Right cardiac atrium (tissue), 5 donors: Measurements from ENCODE around the gene ITGAE. TPM values are rescaled to one million over a fixed set of nuclear protein-coding genes. Genes with fewer than 3 reads are reported as not detected.

Source experiments
- ATAC-seq, 2 donors: fragments of 200-7000 bp; cut with Tn5 transposase; one replicate each; pipeline versions ENCODE4 v1.8.0 to v1.9.1; 2020; ENCODE audit warnings: moderate library complexity in 2 of 2, mild to moderate bottlenecking in 1 of 2
- DNase-seq, 3 donors: peaks; one replicate each; pipeline ENCODE4 v3.0.0-alpha.2; 2020
- H3K27ac ChIP-seq: one replicate; pipeline ENCODE4 v1.5.1; 2013; ENCODE audit warnings: mild to moderate bottlenecking, low read length, control low read depth, moderate library complexity
- H3K27me3 ChIP-seq: one replicate; pipeline ENCODE4 v1.6.1; 2013; ENCODE audit not compliant: control insufficient read depth, insufficient read depth
- H3K4me1 ChIP-seq: one replicate; pipeline ENCODE4 v1.6.1; 2013; ENCODE audit warnings: low read length; ENCODE audit not compliant: control insufficient read depth, insufficient read depth
- H3K4me3 ChIP-seq: one replicate; pipeline ENCODE4 v1.5.1; 2013; ENCODE audit warnings: low read length, control low read depth
- H3K9me3 ChIP-seq: one replicate; pipeline ENCODE4 v1.6.1; 2013; ENCODE audit warnings: low read length; ENCODE audit not compliant: control insufficient read depth
- WGBS: extraction: QIAGEN DNeasy Blood & Tissue Kit; methylation state at CpG from one replicate; pipeline ENCODE4 v1.1.7; 2013; 5-methylcytosine and 5-hydroxymethylcytosine counted together
- intact Hi-C, 4 donors: fragments of 100-400 bp; cut with DNase I; formaldehyde crosslinking; loops; one replicate each; pipeline versions ENCODE4 v1.11.0 to v1.14.0; 2022 to 2023
- polyA plus RNA-seq: library from polyadenylated mRNA; stranded (reverse); fragments of 200-250 nt; gene quantifications from one replicate; pipeline ENCODE4 v1.2.3, GENCODE V29; 2013
- total RNA-seq, 4 donors: library from RNA; stranded (reverse); fragmentation: NEBNext Ultra II Directional; extraction: Animal tissue kit (Norgen Biotek cat#: 25700); gene quantifications; one replicate each; pipeline ENCODE4 v1.2.1, GENCODE V29; 2021
- donor health status: healthy with polysubstance abuse.
- donor health status: DM: no; HTN: yes; CAD: no.
- donor health status: DM: no; HTN: no; CAD: no.
- donor health status: DM: no; HTN: yes; CAD: no; lungs with severe emphysema.
- donor health status: DM: yes; HTN: yes; CAD: no.

Gene ITGAE
- total and polyA plus RNA-seq, 5 donors, result 21.9 to 39.4 (median 23.8) TPM

DNA sequence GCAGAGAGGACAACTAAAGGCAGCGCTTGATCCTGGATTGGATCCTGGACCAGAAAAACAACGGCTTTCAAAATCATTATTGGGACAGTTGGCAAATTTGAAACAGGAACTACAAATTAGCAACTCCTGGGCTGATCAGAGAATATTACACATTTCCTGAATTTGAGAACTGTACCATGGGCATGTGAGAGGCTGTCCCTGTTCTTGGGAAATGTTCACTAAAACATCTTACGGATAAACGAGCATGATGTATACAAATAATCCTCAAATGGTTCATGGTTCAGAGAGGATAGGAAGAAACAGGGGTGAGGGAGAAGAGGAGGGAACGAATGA lies 2.3 kb upstream of the ITGAE start:
- ATAC-seq (no peak), DNase-seq (no peak)
- Histone ChIP-seq H3K4me1 (no peaks in the 10 kb centered on the region), H3K27ac (no peak overlapping the region), H3K9me3 (no peaks in the 10 kb centered on the region), H3K27me3 (no peaks in the 10 kb centered on the region), H3K4me3 (no peak overlapping the region)
- intact Hi-C loops, result no loop called here
- WGBS, result 72% methylated on average over 5 of the region's 5 CpGs

- intact Hi-C loops, result no loop called here
Measured at GRCh38 chr17:3802461-3803307, 1.7 kb upstream of the ITGAE start.

GRCh38 chr17:3801792-3802191 lies 804 bp upstream of the ITGAE start:
- ATAC-seq (no peak), DNase-seq (no peak)
- intact Hi-C loops, result no loop called here
- Histone ChIP-seq H3K4me1 (no peaks in the 10 kb centered on the region), H3K27me3 (no peaks in the 10 kb centered on the region), H3K4me3 (no peak overlapping the region), H3K27ac (no peak overlapping the region), H3K9me3 (no peaks in the 10 kb centered on the region)
- 88% methylated on average over 10 of the region's 10 CpGs for whole genome bisulfite sequencing

More at GRCh38 chr17:3802461-3803307, 1.7 kb upstream of the ITGAE start:
- H3K4me1 ChIP-seq, result no peaks in the 10 kb centered on the region
- H3K9me3 ChIP-seq, result no peaks in the 10 kb centered on the region
- no peak overlapping the region for H3K4me3 ChIP-seq
- H3K27me3 ChIP-seq, result no peaks in the 10 kb centered on the region
- DNase-seq (peak in 2 of 3 donors; percentile 45 to 70), ATAC-seq (peak; percentile 28 to 46)
- 66% methylated on average over 19 of the region's 19 CpGs for WGBS
- H3K27ac ChIP-seq, result no peak overlapping the region

DNA sequence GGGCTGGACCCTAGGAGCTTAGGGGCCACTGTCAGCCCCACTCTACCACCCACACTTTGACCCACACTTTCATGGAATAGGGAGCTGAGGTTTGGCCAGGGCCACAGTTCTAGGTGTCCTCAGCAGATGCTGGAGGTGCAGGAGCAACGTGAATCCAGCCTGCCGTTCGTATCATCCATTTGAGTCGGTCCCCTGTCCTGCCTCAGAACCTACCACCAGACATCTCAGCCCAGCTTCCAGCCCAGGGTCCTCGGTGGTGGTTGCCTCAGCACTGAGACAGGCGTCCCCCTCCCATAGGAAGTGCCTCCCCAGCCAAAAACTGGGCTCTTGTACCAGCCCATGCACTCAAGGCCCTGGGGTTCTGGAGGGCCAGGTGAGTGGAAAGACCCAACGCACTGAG lies 359 bp upstream of the ITGAE start:
- no peaks in the 10 kb centered on the region for H3K9me3 ChIP-seq
- no peak overlapping the region for H3K27ac ChIP-seq
- no peak for DNase-seq
- H3K4me1 ChIP-seq, result no peaks in the 10 kb centered on the region
- H3K4me3 ChIP-seq, result no peak overlapping the region
- no peak for ATAC-seq
- no peaks in the 10 kb centered on the region for H3K27me3 ChIP-seq
- 82% methylated on average over 7 of the region's 7 CpGs for WGBS
- intact Hi-C loops, result no loop called here

GRCh38 chr17:3799181-3799945 lies 1.6 kb downstream of the ITGAE start:
- Histone ChIP-seq H3K27me3 (no peaks in the 10 kb centered on the region), H3K27ac (no peak overlapping the region), H3K4me3 (no peak overlapping the region), H3K9me3 (no peaks in the 10 kb centered on the region), H3K4me1 (no peaks in the 10 kb centered on the region)
- 86% methylated on average over 12 of the region's 12 CpGs for WGBS
- intact Hi-C loops, result no loop called here
- no peak for DNase-seq
- ATAC-seq, result no peak

DNA sequence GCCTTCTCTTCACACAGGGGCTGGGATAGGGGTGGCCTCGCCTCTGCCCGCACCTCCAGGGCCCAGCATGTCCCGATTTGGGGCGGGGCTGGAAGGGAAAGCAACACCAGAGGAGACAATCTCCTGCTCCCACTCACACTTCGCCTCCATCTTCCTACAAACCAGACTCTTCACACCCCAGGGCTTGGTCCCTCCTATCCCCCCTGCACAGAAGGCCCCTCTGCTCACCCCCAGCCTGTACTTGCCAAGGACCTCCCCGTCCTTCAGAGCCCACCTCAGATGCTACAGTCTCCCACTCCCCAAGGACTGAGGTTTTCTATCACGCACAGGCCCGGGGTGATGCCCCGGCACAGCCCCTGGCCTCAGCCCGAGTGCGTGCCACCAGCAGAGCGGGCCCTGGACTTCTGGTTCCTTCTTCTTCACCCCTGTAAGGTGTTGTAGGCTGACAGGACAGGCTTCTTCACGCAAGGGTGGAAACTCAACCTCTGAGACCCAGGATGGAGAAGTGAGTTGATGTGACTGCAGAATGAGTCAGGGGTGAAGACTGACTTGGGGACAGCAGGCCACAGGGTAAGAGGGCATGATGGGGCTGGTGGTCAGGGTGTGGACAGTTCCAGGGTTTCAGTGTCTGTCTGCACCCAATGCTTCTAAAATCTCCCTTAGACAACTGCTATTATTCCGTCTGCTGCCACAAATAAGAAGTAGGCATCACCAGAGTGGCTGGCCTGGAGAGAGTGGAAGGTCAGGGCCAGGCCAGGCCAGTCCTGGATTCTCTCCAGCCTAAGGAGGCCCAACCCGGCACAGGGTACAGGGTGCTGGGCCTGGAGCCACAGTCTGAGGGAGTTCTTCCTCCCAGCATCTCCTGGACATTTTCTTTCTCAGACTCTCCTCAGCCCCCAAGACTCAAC lies 2.5 kb downstream of the ITGAE start:
- Histone ChIP-seq H3K27ac (no peak overlapping the region), H3K9me3 (no peaks in the 10 kb centered on the region), H3K4me1 (no peaks in the 10 kb centered on the region), H3K27me3 (no peaks in the 10 kb centered on the region), H3K4me3 (no peak overlapping the region)
- intact Hi-C loops, result no loop called here
- DNase-seq (no peak), ATAC-seq (no peak)
- WGBS, result 83% methylated on average over 15 of the region's 15 CpGs

- intact Hi-C loops, result no loop called here
- no peak overlapping the region for H3K4me3 ChIP-seq
- H3K4me1 ChIP-seq, result no peaks in the 10 kb centered on the region
- DNase-seq (no peak), ATAC-seq (no peak)
- no peak overlapping the region for H3K27ac ChIP-seq
- no peaks in the 10 kb centered on the region for H3K27me3 ChIP-seq
- 88% methylated on average over 9 of the region's 9 CpGs for WGBS
- no peaks in the 10 kb centered on the region for H3K9me3 ChIP-seq
Measured at GRCh38 chr17:3796822-3797170, 4.2 kb downstream of the ITGAE start.

DNA sequence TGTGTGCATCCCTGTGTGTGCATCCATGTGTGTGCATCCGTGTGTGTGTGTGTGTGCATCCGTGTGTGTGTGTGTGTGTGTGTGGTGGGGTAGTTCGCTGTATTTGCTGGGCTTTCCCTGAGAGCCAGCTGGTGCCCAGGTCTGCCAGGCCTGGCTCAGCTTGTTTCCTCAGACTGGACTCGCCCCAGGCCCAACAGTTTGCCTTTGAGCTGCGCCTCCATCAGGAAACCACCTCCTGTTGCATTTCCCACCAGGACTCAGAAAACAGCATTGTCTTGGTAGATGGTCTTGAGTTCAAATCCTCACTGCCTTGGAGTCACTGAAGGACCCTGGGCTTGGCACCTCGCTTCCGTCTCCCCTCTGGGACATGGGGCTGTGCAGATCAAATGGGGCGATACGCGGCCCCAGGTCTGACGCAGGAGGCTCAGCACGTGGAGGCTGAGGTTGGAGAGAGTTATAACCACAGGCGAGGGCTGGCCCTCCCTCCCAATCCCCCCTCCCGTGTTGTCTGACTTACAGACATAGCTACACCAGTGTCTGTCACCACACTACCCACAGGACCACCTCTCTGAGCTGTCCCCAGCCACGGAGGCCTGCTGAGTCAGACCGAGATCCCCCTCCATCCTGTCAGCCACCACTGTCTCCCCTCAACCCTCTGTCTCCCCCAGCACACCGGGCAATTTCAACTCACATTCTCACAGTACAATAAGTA lies 4.7 kb downstream of the ITGAE start:
- ATAC-seq, result no peak
- 79% methylated on average over 17 of the region's 17 CpGs for WGBS
- no peaks in the 10 kb centered on the region for H3K9me3 ChIP-seq

GRCh38 chr17:3795390-3796102 lies 5.4 kb downstream of the ITGAE start:
- no peak for DNase-seq
- H3K27me3 ChIP-seq, result no peaks in the 10 kb centered on the region
- no peak overlapping the region for H3K27ac ChIP-seq
- WGBS, result 84% methylated on average over 31 of the region's 31 CpGs
- H3K4me1 ChIP-seq, result no peaks in the 10 kb centered on the region
- no peak for ATAC-seq
- intact Hi-C loops, result no loop called here
- no peaks in the 10 kb centered on the region for H3K9me3 ChIP-seq
- H3K4me3 ChIP-seq, result no peak overlapping the region

More for the DNA sequence above, 4.7 kb downstream of the ITGAE start:
- intact Hi-C loops, result no loop called here
- no peaks in the 10 kb centered on the region for H3K27me3 ChIP-seq
- DNase-seq, result peak in 1 of 3 donors; percentile 53
- H3K4me1 ChIP-seq, result no peaks in the 10 kb centered on the region
- no peak overlapping the region for H3K27ac ChIP-seq
- H3K4me3 ChIP-seq, result no peak overlapping the region
